ENCODE measurements around the gene IL10RB.
"Not testable (repeated sequence)": the region's sequence is repeated elsewhere in the genome, so short reads cannot be mapped to it uniquely, and the experiment has no call there.

The IL10RB gene

GRCh38 chr21:33266050-33266788 lies at the start of gene IL10RB:
Gene IL10RB (plus strand): TSS chr21:33266367. CDS start chr21:33266466, 99 bp downstream.
- peaks cover 12 to 13% of the 10 kb centered on the region in 2 donors for H3K36me3 ChIP-seq (ENCODE audit: control insufficient read depth in 1 of 2, insufficient read depth in 2 of 2, low read length in 2 of 2)

DNA sequence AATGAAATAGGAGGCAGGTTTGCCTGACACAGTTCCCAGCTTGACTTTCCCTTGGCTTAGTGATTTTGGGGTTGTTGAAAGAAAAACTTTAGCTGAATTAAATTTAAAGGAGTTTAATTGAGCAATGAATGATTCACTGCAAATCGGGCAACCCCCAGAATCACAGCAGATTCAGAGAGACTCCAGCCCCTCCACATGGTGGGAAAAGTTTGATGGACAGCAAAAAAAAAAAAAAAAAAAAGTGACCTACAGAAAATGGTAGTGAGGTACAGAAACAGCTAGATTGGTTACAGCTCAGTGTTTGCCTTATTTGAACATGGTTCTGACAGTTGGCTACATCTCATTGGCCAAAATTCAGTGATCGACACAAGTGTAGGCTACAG lies 49.0 kb upstream of the IL10RB start:
- no peaks in the 10 kb centered on the region for H3K27me3 ChIP-seq (ENCODE audit: control insufficient read depth in 1 of 2, insufficient read depth in 2 of 2, low read length in 2 of 2)
- no peaks in the 10 kb centered on the region for H3K9me3 ChIP-seq (ENCODE audit: control insufficient read depth in 1 of 2, low read length in 2 of 2)
- no peak overlapping the region for H3K27ac ChIP-seq (ENCODE audit: low read depth, low read length)

More at GRCh38 chr21:33266050-33266788, at the start of gene IL10RB:
- Histone ChIP-seq H3K9me3 (ENCODE audit: control insufficient read depth in 1 of 2, low read length in 2 of 2) (no peaks in the 10 kb centered on the region), H3K4me1 (ENCODE audit: control insufficient read depth in 1 of 2, insufficient read depth in 2 of 2, low read length in 2 of 2) (peaks cover 31% of the 10 kb centered on the region in 2 donors), H3K27me3 (ENCODE audit: control insufficient read depth in 1 of 2, insufficient read depth in 2 of 2, low read length in 2 of 2) (no peaks in the 10 kb centered on the region), H3K27ac (ENCODE audit: low read depth, low read length) (peak within 1 kb of the TSS; percentile 90), H3K4me3 (ENCODE audit: low read depth in 1 of 2, low read length in 2 of 2) (peak within 1 kb of the TSS; percentile 84 to 94), H3K9ac (ENCODE audit: low read depth in 1 of 2, low read length in 2 of 2) (peak within 1 kb of the TSS; percentile 93 to 95)

GRCh38 chr21:33219300-33219699 lies 46.9 kb upstream of the IL10RB start:
- H3K4me1 ChIP-seq (ENCODE audit: control insufficient read depth in 1 of 2, insufficient read depth in 2 of 2, low read length in 2 of 2): peaks cover 10 to 13% of the 10 kb centered on the region in 2 donors
- no peak overlapping the region for H3K4me3 ChIP-seq (ENCODE audit: low read depth in 1 of 2, low read length in 2 of 2)
- H3K9ac ChIP-seq (ENCODE audit: low read depth in 1 of 2, low read length in 2 of 2): no peak overlapping the region
- H3K27me3 ChIP-seq (ENCODE audit: control insufficient read depth in 1 of 2, insufficient read depth in 2 of 2, low read length in 2 of 2): no peaks in the 10 kb centered on the region
- no peaks in the 10 kb centered on the region for H3K36me3 ChIP-seq (ENCODE audit: control insufficient read depth in 1 of 2, insufficient read depth in 2 of 2, low read length in 2 of 2)
- no peaks in the 10 kb centered on the region for H3K9me3 ChIP-seq (ENCODE audit: control insufficient read depth in 1 of 2, low read length in 2 of 2)
- H3K27ac ChIP-seq (ENCODE audit: low read depth, low read length): no peak overlapping the region

More for the DNA sequence above, 49.0 kb upstream of the IL10RB start:
- H3K9ac ChIP-seq (ENCODE audit: low read depth in 1 of 2, low read length in 2 of 2): no peak overlapping the region
- peaks cover 12 to 18% of the 10 kb centered on the region in 2 donors for H3K4me1 ChIP-seq (ENCODE audit: control insufficient read depth in 1 of 2, insufficient read depth in 2 of 2, low read length in 2 of 2)
- H3K4me3 ChIP-seq (ENCODE audit: low read depth in 1 of 2, low read length in 2 of 2): no peak overlapping the region
- no peaks in the 10 kb centered on the region for H3K36me3 ChIP-seq (ENCODE audit: control insufficient read depth in 1 of 2, insufficient read depth in 2 of 2, low read length in 2 of 2)

DNA sequence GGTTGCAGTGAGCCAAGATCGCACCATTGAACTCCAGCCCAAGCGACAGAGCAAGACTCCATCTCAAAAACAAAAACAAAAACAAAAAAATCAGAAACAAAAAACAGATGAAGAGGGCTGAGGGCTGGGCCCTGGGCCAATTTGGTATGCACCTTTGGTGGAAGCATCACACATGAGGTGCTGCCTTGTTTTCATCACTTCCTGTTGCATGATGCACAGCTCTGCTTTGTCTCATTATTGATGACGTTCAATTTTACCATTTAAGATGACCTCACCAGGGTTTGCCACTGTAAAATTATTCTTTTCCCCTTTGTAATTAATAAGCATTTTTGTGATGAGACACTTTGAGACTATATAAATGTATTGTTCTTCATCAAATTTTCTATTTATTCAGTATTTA lies 46.2 kb upstream of the IL10RB start:
- no peak overlapping the region for H3K27ac ChIP-seq (ENCODE audit: low read depth, low read length)
- no peak overlapping the region for H3K9ac ChIP-seq (ENCODE audit: low read depth in 1 of 2, low read length in 2 of 2)
- no peaks in the 10 kb centered on the region for H3K36me3 ChIP-seq (ENCODE audit: control insufficient read depth in 1 of 2, insufficient read depth in 2 of 2, low read length in 2 of 2)
- H3K4me3 ChIP-seq (ENCODE audit: low read depth in 1 of 2, low read length in 2 of 2): no peak overlapping the region
- no peaks in the 10 kb centered on the region for H3K27me3 ChIP-seq (ENCODE audit: control insufficient read depth in 1 of 2, insufficient read depth in 2 of 2, low read length in 2 of 2)
- peaks cover 6 to 13% of the 10 kb centered on the region in 2 donors for H3K4me1 ChIP-seq (ENCODE audit: control insufficient read depth in 1 of 2, insufficient read depth in 2 of 2, low read length in 2 of 2)
- H3K9me3 ChIP-seq (ENCODE audit: control insufficient read depth in 1 of 2, low read length in 2 of 2): no peaks in the 10 kb centered on the region

DNA sequence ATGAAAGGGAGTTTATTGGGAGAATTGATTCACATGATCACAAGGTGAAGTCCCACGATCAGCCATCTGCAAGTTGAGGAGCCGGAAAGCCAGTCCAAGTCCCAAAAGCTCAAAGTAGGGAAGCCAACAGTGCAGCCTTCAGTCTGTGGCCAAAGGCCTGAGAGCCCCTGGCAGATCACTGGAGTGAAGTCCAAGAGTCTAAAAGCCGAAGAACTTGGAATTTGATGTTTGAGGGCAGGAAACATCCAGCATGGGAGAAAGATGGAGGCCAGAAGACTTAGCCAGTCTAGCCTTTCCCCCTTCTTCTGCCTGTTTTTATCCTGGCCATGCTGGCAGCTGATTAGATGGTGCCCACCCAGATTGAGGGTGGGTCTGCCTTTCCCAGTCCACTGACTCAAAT lies 40.8 kb upstream of the IL10RB start:
- not testable (repeated sequence) for H3K27ac ChIP-seq (ENCODE audit: low read depth, low read length); H3K4me3 ChIP-seq (ENCODE audit: low read depth in 1 of 2, low read length in 2 of 2); H3K9ac ChIP-seq (ENCODE audit: low read depth in 1 of 2, low read length in 2 of 2); H3K9me3 ChIP-seq (ENCODE audit: control insufficient read depth in 1 of 2, low read length in 2 of 2); H3K36me3 ChIP-seq (ENCODE audit: control insufficient read depth in 1 of 2, insufficient read depth in 2 of 2, low read length in 2 of 2); H3K27me3 ChIP-seq (ENCODE audit: control insufficient read depth in 1 of 2, insufficient read depth in 2 of 2, low read length in 2 of 2)
- peaks cover 6 to 15% of the 10 kb centered on the region in 2 donors for H3K4me1 ChIP-seq (ENCODE audit: control insufficient read depth in 1 of 2, insufficient read depth in 2 of 2, low read length in 2 of 2)

DNA sequence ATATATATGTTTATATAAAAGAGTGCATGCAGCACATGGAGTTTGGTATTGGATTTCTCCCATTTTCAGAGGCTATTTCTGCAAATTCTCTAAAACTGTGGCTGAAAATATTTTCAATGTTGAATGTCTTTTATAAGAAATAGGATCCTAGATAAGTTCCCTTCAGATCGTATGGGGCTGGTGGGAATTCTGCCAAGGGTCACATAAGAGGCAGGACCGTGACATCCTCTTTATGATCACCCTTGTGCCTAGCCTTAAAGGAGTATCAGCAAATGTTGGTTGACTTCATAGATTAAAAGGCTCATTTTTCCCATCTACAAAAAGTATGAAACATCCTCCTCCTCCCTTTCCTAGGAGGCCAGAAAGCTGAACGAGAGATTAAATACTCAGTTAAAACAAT lies 37.7 kb upstream of the IL10RB start:
- H3K4me1 ChIP-seq (ENCODE audit: control insufficient read depth in 1 of 2, insufficient read depth in 2 of 2, low read length in 2 of 2): peaks cover 18 to 34% of the 10 kb centered on the region in 2 donors
- no peaks in the 10 kb centered on the region for H3K36me3 ChIP-seq (ENCODE audit: control insufficient read depth in 1 of 2, insufficient read depth in 2 of 2, low read length in 2 of 2)
- H3K27ac ChIP-seq (ENCODE audit: low read depth, low read length): no peak overlapping the region
- H3K9me3 ChIP-seq (ENCODE audit: control insufficient read depth in 1 of 2, low read length in 2 of 2): no peaks in the 10 kb centered on the region
- H3K9ac ChIP-seq (ENCODE audit: low read depth in 1 of 2, low read length in 2 of 2): no peak overlapping the region
- no peak overlapping the region for H3K4me3 ChIP-seq (ENCODE audit: low read depth in 1 of 2, low read length in 2 of 2)
- no peaks in the 10 kb centered on the region for H3K27me3 ChIP-seq (ENCODE audit: control insufficient read depth in 1 of 2, insufficient read depth in 2 of 2, low read length in 2 of 2)

DNA sequence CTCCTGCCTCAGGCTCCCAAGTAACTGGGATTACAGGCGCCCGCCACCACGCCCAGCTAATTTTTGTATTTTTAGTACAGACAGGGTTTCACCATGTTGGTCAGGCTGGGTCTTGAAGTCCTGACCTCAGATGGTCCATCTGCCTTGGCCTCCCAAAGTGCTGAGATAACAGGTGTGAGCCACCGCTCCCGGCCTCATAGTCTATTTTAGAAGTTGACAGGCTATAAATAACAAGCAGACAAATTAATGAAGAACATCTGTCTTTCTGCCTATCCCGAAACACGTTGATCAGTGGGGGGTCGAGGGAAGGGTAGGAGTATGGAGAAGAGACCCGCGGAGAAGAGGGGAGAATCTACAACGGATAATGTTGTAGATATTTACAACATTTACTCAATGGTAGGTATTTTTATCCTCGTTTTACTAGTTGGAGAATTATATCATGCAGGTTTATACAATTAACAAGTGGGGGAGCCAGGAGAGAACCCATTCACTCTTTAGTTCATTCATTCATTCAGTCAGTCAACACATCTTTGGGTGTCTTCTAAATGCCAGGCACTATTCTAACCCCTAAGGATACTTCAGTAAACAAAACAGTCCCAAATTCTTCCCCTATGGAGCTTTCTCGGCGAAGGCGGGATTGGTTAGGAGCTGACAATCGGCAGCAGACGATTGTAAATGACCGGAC lies 36.9 kb upstream of the IL10RB start:
- Histone ChIP-seq H3K4me3 (ENCODE audit: low read depth in 1 of 2, low read length in 2 of 2) (peak overlapping the region; percentile 56 to 66), H3K9me3 (ENCODE audit: control insufficient read depth in 1 of 2, low read length in 2 of 2) (no peaks in the 10 kb centered on the region), H3K36me3 (ENCODE audit: control insufficient read depth in 1 of 2, insufficient read depth in 2 of 2, low read length in 2 of 2) (no peaks in the 10 kb centered on the region), H3K27me3 (ENCODE audit: control insufficient read depth in 1 of 2, insufficient read depth in 2 of 2, low read length in 2 of 2) (no peaks in the 10 kb centered on the region), H3K4me1 (ENCODE audit: control insufficient read depth in 1 of 2, insufficient read depth in 2 of 2, low read length in 2 of 2) (peaks cover 18 to 35% of the 10 kb centered on the region in 2 donors), H3K9ac (ENCODE audit: low read depth in 1 of 2, low read length in 2 of 2) (peak overlapping the region; percentile 34 to 54), H3K27ac (ENCODE audit: low read depth, low read length) (no peak overlapping the region)

GRCh38 chr21:33229784-33230544 lies 36.2 kb upstream of the IL10RB start, which contains the start of gene IFNAR2:
Gene IFNAR2 (plus strand): TSS chr21:33229938. CDS start chr21:33241923, 11,985 bp downstream.
- H3K9ac ChIP-seq (ENCODE audit: low read depth in 1 of 2, low read length in 2 of 2): peak within 1 kb of the TSS; percentile 84 to 87

DNA sequence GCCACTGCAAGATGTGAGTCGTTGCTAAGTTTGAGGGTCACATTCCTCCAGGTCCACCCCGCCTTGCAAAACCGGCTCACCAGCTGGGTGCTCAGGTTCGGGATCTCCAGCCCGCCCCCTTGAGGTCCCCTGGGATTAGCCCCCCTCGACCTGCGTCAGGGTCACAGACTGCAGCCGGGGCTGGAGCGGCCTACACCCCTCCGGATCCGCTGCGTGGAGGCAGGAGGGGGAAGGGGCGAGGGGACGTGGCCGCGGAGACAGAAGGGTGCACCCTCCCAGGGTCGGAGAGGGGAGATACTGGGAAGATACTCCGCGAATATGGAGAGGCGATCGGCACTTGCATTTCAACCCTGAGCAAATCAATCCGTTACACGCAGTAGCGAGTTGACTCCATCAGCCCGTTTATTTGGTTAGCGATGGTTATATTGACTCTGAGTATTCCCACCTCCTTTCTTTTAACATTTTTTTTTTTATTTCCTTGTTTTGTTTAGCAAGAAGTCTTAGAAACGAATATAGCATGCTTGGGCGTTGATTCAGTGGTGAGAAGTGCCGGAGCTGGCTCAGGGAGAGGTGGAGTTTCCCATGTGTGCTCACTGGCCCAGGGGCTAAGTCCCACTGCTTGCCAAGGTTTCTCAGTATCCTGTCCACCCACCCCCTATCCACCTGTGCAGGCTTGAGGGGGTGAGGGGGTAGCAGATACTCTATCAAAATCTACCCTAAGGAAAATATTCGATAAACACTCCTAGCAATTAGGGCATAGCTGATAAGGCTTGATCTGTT lies 35.4 kb upstream of the IL10RB start:
- Histone ChIP-seq H3K27me3 (ENCODE audit: control insufficient read depth in 1 of 2, insufficient read depth in 2 of 2, low read length in 2 of 2) (no peaks in the 10 kb centered on the region), H3K4me1 (ENCODE audit: control insufficient read depth in 1 of 2, insufficient read depth in 2 of 2, low read length in 2 of 2) (peaks cover 18 to 39% of the 10 kb centered on the region in 2 donors), H3K4me3 (ENCODE audit: low read depth in 1 of 2, low read length in 2 of 2) (peak overlapping the region; percentile 93 to 97), H3K9ac (ENCODE audit: low read depth in 1 of 2, low read length in 2 of 2) (peak overlapping the region; percentile 84 to 87), H3K36me3 (ENCODE audit: control insufficient read depth in 1 of 2, insufficient read depth in 2 of 2, low read length in 2 of 2) (no peaks in the 10 kb centered on the region), H3K27ac (ENCODE audit: low read depth, low read length) (peak overlapping the region; percentile 87), H3K9me3 (ENCODE audit: control insufficient read depth in 1 of 2, low read length in 2 of 2) (no peaks in the 10 kb centered on the region)

More at GRCh38 chr21:33229784-33230544, 36.2 kb upstream of the IL10RB start, which contains the start of gene IFNAR2:
- Histone ChIP-seq H3K27ac (ENCODE audit: low read depth, low read length) (peak within 1 kb of the TSS; percentile 87), H3K4me1 (ENCODE audit: control insufficient read depth in 1 of 2, insufficient read depth in 2 of 2, low read length in 2 of 2) (peaks cover 18 to 39% of the 10 kb centered on the region in 2 donors), H3K36me3 (ENCODE audit: control insufficient read depth in 1 of 2, insufficient read depth in 2 of 2, low read length in 2 of 2) (no peaks in the 10 kb centered on the region), H3K9me3 (ENCODE audit: control insufficient read depth in 1 of 2, low read length in 2 of 2) (no peaks in the 10 kb centered on the region), H3K27me3 (ENCODE audit: control insufficient read depth in 1 of 2, insufficient read depth in 2 of 2, low read length in 2 of 2) (no peaks in the 10 kb centered on the region), H3K4me3 (ENCODE audit: low read depth in 1 of 2, low read length in 2 of 2) (peak within 1 kb of the TSS; percentile 93 to 97)
